Testis (tissue), 2 donors: ENCODE measurements around the gene MTFMT.

Experiments used
- POLR2A ChIP-seq: fragments of 450-650 bp; IDR thresholded peaks from one replicate; pipeline ENCODE4 v1.6.1; 2017; ENCODE audit warnings: antibody characterized with exemption, mild to moderate bottlenecking, moderate library complexity
- TF ChIP-seq, protein P1 (sequence below), 3 experiments: fragments of 450-650 bp in 2 of 3; fragments of 200-600 bp in 1 of 3; sonication (generic) in 1 of 3; IDR thresholded peaks; one replicate each; pipeline ENCODE4 v1.5.1; 2016 to 2019; ENCODE audit warnings: antibody characterized with exemption in 3 of 3, mild to moderate bottlenecking in 2 of 3, moderate library complexity in 1 of 3

- TF ChIP-seq, protein P1, sequence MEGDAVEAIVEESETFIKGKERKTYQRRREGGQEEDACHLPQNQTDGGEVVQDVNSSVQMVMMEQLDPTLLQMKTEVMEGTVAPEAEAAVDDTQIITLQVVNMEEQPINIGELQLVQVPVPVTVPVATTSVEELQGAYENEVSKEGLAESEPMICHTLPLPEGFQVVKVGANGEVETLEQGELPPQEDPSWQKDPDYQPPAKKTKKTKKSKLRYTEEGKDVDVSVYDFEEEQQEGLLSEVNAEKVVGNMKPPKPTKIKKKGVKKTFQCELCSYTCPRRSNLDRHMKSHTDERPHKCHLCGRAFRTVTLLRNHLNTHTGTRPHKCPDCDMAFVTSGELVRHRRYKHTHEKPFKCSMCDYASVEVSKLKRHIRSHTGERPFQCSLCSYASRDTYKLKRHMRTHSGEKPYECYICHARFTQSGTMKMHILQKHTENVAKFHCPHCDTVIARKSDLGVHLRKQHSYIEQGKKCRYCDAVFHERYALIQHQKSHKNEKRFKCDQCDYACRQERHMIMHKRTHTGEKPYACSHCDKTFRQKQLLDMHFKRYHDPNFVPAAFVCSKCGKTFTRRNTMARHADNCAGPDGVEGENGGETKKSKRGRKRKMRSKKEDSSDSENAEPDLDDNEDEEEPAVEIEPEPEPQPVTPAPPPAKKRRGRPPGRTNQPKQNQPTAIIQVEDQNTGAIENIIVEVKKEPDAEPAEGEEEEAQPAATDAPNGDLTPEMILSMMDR (IDR thresholded peaks at IDR 0.05): no peak
- no peak for TF ChIP-seq POLR2A
Measured at GRCh38 chr15:65044724-65045481, 15.5 kb upstream of the MTFMT start, which contains the start of gene SLC51B.
